ENCODE measurements around the gene RPLP2.

Gene RPLP2

GRCh38 chr11:774873-775592, 34.7 kb upstream of the RPLP2 start:
- DNase-seq: no peak

- no peak for DNase-seq
Measured at GRCh38 chr11:776263-776560, 33.6 kb upstream of the RPLP2 start.

- no peak for DNase-seq
Measured at GRCh38 chr11:776561-777287, 33.0 kb upstream of the RPLP2 start.

GRCh38 chr11:777288-778255, 32.2 kb upstream of the RPLP2 start, which contains the start of gene GATD1:
TSS of gene GATD1 (minus strand) at chr11:777487. CDS start at chr11:777462, 25 bp downstream.
- peak; percentile 88 for DNase-seq

GRCh38 chr11:778976-779954, 30.5 kb upstream of the RPLP2 start:
- DNase-seq: no peak

- DNase-seq: no peak
Measured at GRCh38 chr11:779955-780532, 29.7 kb upstream of the RPLP2 start.

- no peak for DNase-seq
Measured at GRCh38 chr11:782264-783174, 27.2 kb upstream of the RPLP2 start.

GRCh38 chr11:783581-784015, 26.2 kb upstream of the RPLP2 start:
- no peak for DNase-seq

- DNase-seq: no peak
Measured at GRCh38 chr11:786235-787083, 23.3 kb upstream of the RPLP2 start.

GRCh38 chr11:787084-787675, 22.6 kb upstream of the RPLP2 start:
- DNase-seq: no peak

GRCh38 chr11:788009-788640, 21.6 kb upstream of the RPLP2 start:
- DNase-seq: no peak

GRCh38 chr11:788953-789940, 20.5 kb upstream of the RPLP2 start:
- DNase-seq: no peak

GRCh38 chr11:789943-790342, 19.8 kb upstream of the RPLP2 start, which contains the start of gene CEND1:
TSS of gene CEND1 (minus strand) at chr11:790090. CDS start at chr11:788576, 1,514 bp downstream.
- DNase-seq: no peak

GRCh38 chr11:790721-791564, 18.8 kb upstream of the RPLP2 start:
- DNase-seq: no peak

- no peak for DNase-seq
Measured at GRCh38 chr11:791658-792534, 17.9 kb upstream of the RPLP2 start.

GRCh38 chr11:792535-792821, 17.3 kb upstream of the RPLP2 start:
- no peak for DNase-seq

All from activated T-cell treated with anti-CD3 and anti-CD28 coated beads for 4 hours (primary cell).